H9 (cell line): ENCODE results near the gene RBM34. TPM values are rescaled to one million over a fixed set of nuclear protein-coding genes. Genes with fewer than 3 reads are reported as not detected.

ENCODE experiments used
- DNase-seq: peaks from one replicate; pipeline ENCODE4 v3.0.0-alpha.2; 2017
- H2AFZ ChIP-seq: one replicate; pipeline ENCODE4 v1.6.1; 2013; ENCODE audit warnings: mild to moderate bottlenecking, low read length, control low read depth, moderate library complexity
- H2AK5ac ChIP-seq: 2 replicates; pipeline ENCODE4 v1.6.1; 2013; ENCODE audit warnings: low read length, control low read depth, mixed read lengths; ENCODE audit not compliant: insufficient read length
- H2BK120ac ChIP-seq: one replicate; pipeline ENCODE4 v1.6.1; 2013; ENCODE audit warnings: low read depth, mild to moderate bottlenecking, low read length, control low read depth, inconsistent platforms; ENCODE audit not compliant: poor library complexity, severe bottlenecking
- H2BK12ac ChIP-seq: 2 replicates; pipeline ENCODE4 v1.6.1; 2013; ENCODE audit warnings: low read length, control low read depth, mixed read lengths, low read depth; ENCODE audit not compliant: insufficient read length
- H2BK15ac ChIP-seq: 2 replicates; pipeline ENCODE4 v1.6.1; 2013; ENCODE audit warnings: low read depth, low read length, control low read depth
- H2BK20ac ChIP-seq: one replicate; pipeline ENCODE4 v1.6.1; 2013; ENCODE audit warnings: low read depth, mild to moderate bottlenecking, low read length, control low read depth, inconsistent platforms; ENCODE audit not compliant: poor library complexity, severe bottlenecking
- H2BK5ac ChIP-seq: 2 replicates; pipeline ENCODE4 v1.6.1; 2013; ENCODE audit warnings: low read length, control low read depth, mixed read lengths; ENCODE audit not compliant: insufficient read length
- H3K14ac ChIP-seq: 2 replicates; pipeline ENCODE4 v1.6.1; 2013; ENCODE audit warnings: low read length, control low read depth; ENCODE audit not compliant: insufficient read depth
- H3K18ac ChIP-seq: 2 replicates; pipeline ENCODE4 v1.6.1; 2013; ENCODE audit warnings: low read depth, mild to moderate bottlenecking, mixed read lengths, low read length, control low read depth; ENCODE audit not compliant: insufficient read length
- H3K23ac ChIP-seq: 2 replicates; pipeline ENCODE4 v1.6.1; 2013; ENCODE audit warnings: low read length, control low read depth, mixed read lengths, low read depth; ENCODE audit not compliant: insufficient read length
- H3K23me2 ChIP-seq: 2 replicates; pipeline ENCODE4 v1.6.1; 2013; ENCODE audit warnings: low read depth, mild to moderate bottlenecking, mixed read lengths, low read length, control low read depth; ENCODE audit not compliant: insufficient read length, poor library complexity, severe bottlenecking
- H3K27ac ChIP-seq: 2 replicates; pipeline ENCODE4 v1.5.1; 2013; ENCODE audit warnings: low read length, control low read depth, mixed read lengths, low read depth; ENCODE audit not compliant: insufficient read length
- H3K27me3 ChIP-seq: 2 replicates; pipeline ENCODE4 v1.6.1; 2013; ENCODE audit warnings: low read length, control low read depth, inconsistent platforms; ENCODE audit not compliant: insufficient read depth
- H3K4ac ChIP-seq: 2 replicates; pipeline ENCODE4 v1.6.1; 2013; ENCODE audit warnings: low read depth, mild to moderate bottlenecking, control low read depth, inconsistent platforms, low read length, moderate library complexity
- H3K4me1 ChIP-seq: 2 replicates; pipeline ENCODE4 v1.6.1; 2013; ENCODE audit warnings: low read length, control low read depth, inconsistent platforms; ENCODE audit not compliant: insufficient read depth
- H3K4me2 ChIP-seq: 2 replicates; pipeline ENCODE4 v1.6.1; 2013; ENCODE audit warnings: low read length, control low read depth, mixed read lengths; ENCODE audit not compliant: insufficient read length, insufficient read depth
- H3K56ac ChIP-seq: 2 replicates; pipeline ENCODE4 v1.6.1; 2013; ENCODE audit warnings: low read depth, mild to moderate bottlenecking, mixed read lengths, low read length, control low read depth; ENCODE audit not compliant: insufficient read length
- H3K79me1 ChIP-seq: 2 replicates; pipeline ENCODE4 v1.6.1; 2013; ENCODE audit warnings: low read depth, mild to moderate bottlenecking, moderate library complexity, low read length, control low read depth, inconsistent platforms; ENCODE audit not compliant: insufficient read depth, poor library complexity, severe bottlenecking
- H3K79me2 ChIP-seq: 2 replicates; pipeline ENCODE4 v1.6.1; 2013; ENCODE audit warnings: low read length, control low read depth, inconsistent platforms; ENCODE audit not compliant: insufficient read depth
- H3K9ac ChIP-seq: 2 replicates; pipeline ENCODE4 v1.6.1; 2013; ENCODE audit warnings: low read length, control low read depth, mixed read lengths; ENCODE audit not compliant: insufficient read length; ENCODE audit errors: extremely low read depth
- H3K9me3 ChIP-seq: one replicate; pipeline ENCODE4 v1.6.1; 2013; ENCODE audit warnings: low read depth, low read length, inconsistent platforms; ENCODE audit not compliant: control insufficient read depth
- H3T11ph ChIP-seq: one replicate; pipeline ENCODE4 v1.6.1; 2013; ENCODE audit warnings: mild to moderate bottlenecking, low read length, control low read depth, inconsistent platforms
- H4K20me1 ChIP-seq: one replicate; pipeline ENCODE4 v1.6.1; 2013; ENCODE audit not compliant: control insufficient read depth, insufficient read length, insufficient read depth
- H4K5ac ChIP-seq: 2 replicates; pipeline ENCODE4 v1.6.1; 2013; ENCODE audit warnings: low read depth, mild to moderate bottlenecking, mixed read lengths, low read length, control low read depth; ENCODE audit not compliant: insufficient read length
- H4K8ac ChIP-seq: replicated peaks from 2 replicates; pipeline ENCODE4 v1.6.1; 2013; ENCODE audit warnings: low read length, control low read depth, mixed read lengths, low read depth; ENCODE audit not compliant: insufficient read length
- H4K91ac ChIP-seq: 2 replicates; pipeline ENCODE4 v1.6.1; 2013; ENCODE audit warnings: low read depth, mild to moderate bottlenecking, moderate library complexity, mixed read lengths, low read length, control low read depth; ENCODE audit not compliant: insufficient read length
- H3K27ac Mint-ChIP-seq, 3 experiments: 2 replicates in 2 of 3; 3 replicates in 1 of 3; pipeline ENCODE4 v1.8.0; 2020 to 2021; ENCODE audit warnings: mixed read lengths in 3 of 3, mild to moderate bottlenecking in 1 of 3, moderate library complexity in 1 of 3
- H3K27me3 Mint-ChIP-seq: 2 replicates; pipeline ENCODE4 v1.8.0; 2021; ENCODE audit warnings: low read depth, mild to moderate bottlenecking, moderate library complexity, mixed read lengths
- H3K36me3 Mint-ChIP-seq, 3 experiments: 2 replicates in 2 of 3; 3 replicates in 1 of 3; pipeline ENCODE4 v1.8.0; 2020 to 2021; ENCODE audit warnings: low read depth in 3 of 3, mixed read lengths in 3 of 3; ENCODE audit not compliant: insufficient read depth in 1 of 3
- H3K4me1 Mint-ChIP-seq, 2 experiments: 2 replicates each; pipeline ENCODE4 v1.8.0; 2020; ENCODE audit warnings: mixed read lengths in 2 of 2
- H3K4me3 Mint-ChIP-seq, 2 experiments: 2 replicates in 1 of 2; 3 replicates in 1 of 2; pipeline ENCODE4 v1.8.0; 2020 to 2021; ENCODE audit warnings: mild to moderate bottlenecking in 2 of 2, mixed read lengths in 2 of 2, moderate library complexity in 1 of 2
- H3K9me3 Mint-ChIP-seq, 2 experiments: 2 replicates in 1 of 2; 3 replicates in 1 of 2; pipeline ENCODE4 v1.8.0; 2020; ENCODE audit warnings: mild to moderate bottlenecking in 2 of 2, mixed read lengths in 2 of 2, moderate library complexity in 1 of 2
- CTCF ChIP-seq: fragments of 200-600 bp; sonication (generic); conservative IDR thresholded peaks from 3 replicates; pipeline ENCODE4 v1.8.0; 2021; ENCODE audit warnings: antibody characterized with exemption, mild to moderate bottlenecking
- WGBS: extraction: QIAGEN DNeasy Blood & Tissue Kit; methylation state at CpG from one replicate; pipeline ENCODE4 v1.1.7; 2013; ENCODE audit warnings: missing lambda C conversion rate, low lambda C conversion rate, mixed read lengths; ENCODE audit not compliant: insufficient read length; ENCODE audit errors: extremely low coverage; 5-methylcytosine and 5-hydroxymethylcytosine counted together
- total RNA-seq: library from RNA; stranded (reverse); gene quantifications from 2 replicates; pipeline ENCODE4 v1.2.1, GENCODE V29; 2021

RBM34 gene
- total RNA-seq, 1 experiment from 2014 or later = 121 TPM

GRCh38 chr1:235127203-235127602 lies 33.8 kb downstream of the RBM34 start:
- no peak overlapping the region for H2BK20ac ChIP-seq
- Mint-ChIP-seq H3K27me3 (no peaks in the 10 kb centered on the region), H3K4me3 (peak overlapping the region; percentile 97 to 99), H3K4me1 (peaks cover 20 to 27% of the 10 kb centered on the region in 2 experiments), H3K9me3 (0 out of 5 replicates have a peak, but pooled peaks cover 0 to 3% of the 10 kb centered on the region in 2 experiments), H3K36me3 (peaks cover 35 to 60% (median 52%) of the 10 kb centered on the region in 3 experiments), H3K27ac (peak overlapping the region in 2 of 3 experiments; percentile 71 to 99; a peak in 3 of 7 replicates)
- no peaks in the 10 kb centered on the region for H3K27me3 ChIP-seq
- no peaks in the 10 kb centered on the region for H3K79me1 ChIP-seq
- H3K23me2 ChIP-seq = peaks cover 4% of the 10 kb centered on the region
- no peaks in the 10 kb centered on the region for H3K4me1 ChIP-seq
- no peak overlapping the region for H3K18ac ChIP-seq
- H2AFZ ChIP-seq = no peak overlapping the region
- WGBS = no CpG with 5 or more reads among the region's 4 CpGs
- H2BK12ac ChIP-seq = no peak overlapping the region
- peaks cover 51% of the 10 kb centered on the region for H3K79me2 ChIP-seq
- H3K27ac ChIP-seq = no peak overlapping the region
- H3K23ac ChIP-seq = no peak overlapping the region
- H3K4ac ChIP-seq = no peak overlapping the region
- H2BK120ac ChIP-seq = no peak overlapping the region
- peak overlapping the region; percentile 96 for H3K9ac ChIP-seq
- no peak overlapping the region for H2BK5ac ChIP-seq
- no peak for DNase-seq
- no peak overlapping the region for H2AK5ac ChIP-seq
- no peak overlapping the region for H3K14ac ChIP-seq
- H4K8ac ChIP-seq = no peak overlapping the region
- peak overlapping the region; percentile 77 for H3K4me2 ChIP-seq
- H3K9me3 ChIP-seq = no peaks in the 10 kb centered on the region
- H4K20me1 ChIP-seq = no peaks in the 10 kb centered on the region
- no peak overlapping the region for H3T11ph ChIP-seq
- no peak overlapping the region for H3K56ac ChIP-seq
- H4K5ac ChIP-seq = no peak overlapping the region
- H4K91ac ChIP-seq = no peak overlapping the region
- no peak for TF ChIP-seq CTCF
- H2BK15ac ChIP-seq = no peak overlapping the region
